HuH-7.5 (cell line): ENCODE results near the gene ARG2.
A peak's percentile ranks its signal among the peaks of the same experiment; 100 is the strongest.

ENCODE experiments used
- DNase-seq: peaks from one replicate; pipeline ENCODE4 v3.0.0; 2011; ENCODE audit warnings: low spot score

ARG2 gene

DNA sequence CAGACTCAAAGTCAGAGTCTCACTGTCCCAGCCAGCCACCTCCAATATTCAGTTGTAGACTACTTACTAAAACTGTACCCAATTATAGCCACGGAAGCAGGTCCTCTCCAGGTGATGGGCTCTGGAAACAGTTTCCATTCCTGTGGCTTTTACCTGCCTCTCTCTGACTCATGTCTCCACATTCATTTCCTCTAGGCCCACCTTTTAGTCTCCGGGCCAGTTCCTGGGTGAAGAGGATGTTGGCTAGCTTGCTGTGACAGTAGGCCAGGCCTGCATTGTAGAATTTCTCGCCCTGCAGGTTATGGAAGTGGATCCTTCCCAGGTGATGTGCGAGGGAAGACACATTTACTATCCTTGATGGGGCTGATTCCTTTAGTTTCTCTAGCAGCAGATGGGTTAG lies 70.3 kb downstream of the ARG2 start:
- DNase-seq, result no peak

DNA sequence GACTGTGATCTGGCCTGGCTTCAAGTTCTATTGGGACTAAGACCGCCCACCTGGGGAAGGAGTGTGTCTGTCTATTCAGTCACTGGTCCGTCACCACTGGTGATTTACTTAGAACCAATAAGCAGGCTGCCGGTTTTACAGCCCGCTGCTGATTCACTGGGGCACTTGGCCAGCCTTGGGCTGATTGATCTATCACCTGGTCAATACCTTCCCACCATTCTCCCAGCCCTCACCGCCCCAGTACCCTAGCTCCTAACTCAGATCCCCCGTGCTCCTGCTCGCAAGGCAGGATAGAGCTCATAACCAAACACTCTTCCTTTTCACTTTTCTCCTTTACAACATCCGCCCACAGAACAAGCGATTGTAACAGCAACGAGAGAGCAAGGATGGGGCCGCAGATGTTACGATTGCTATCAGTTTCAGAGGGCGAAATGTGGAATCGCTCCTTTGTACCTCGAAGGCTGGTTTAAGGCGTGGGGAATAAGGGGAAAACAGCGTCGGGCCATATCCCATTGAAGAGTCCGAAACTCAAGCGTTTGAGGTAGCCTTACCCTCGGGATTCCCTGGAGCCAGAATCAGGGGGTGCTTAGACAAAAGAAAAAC lies 75.2 kb downstream of the ARG2 start:
- DNase-seq, result peak; percentile 74

GRCh38 chr14:67695394-67695949 lies 75.8 kb downstream of the ARG2 start, which contains the start of gene RDH11:
Gene RDH11, minus strand, starts transcription at chr14:67695764. Its CDS starts 61 bp downstream, at chr14:67695703.
- peak; percentile 54 for DNase-seq

- no peak for DNase-seq
Observed at GRCh38 chr14:67697006-67697405, 77.3 kb downstream of the ARG2 start.

GRCh38 chr14:67698179-67698578 lies 78.5 kb downstream of the ARG2 start:
- no peak for DNase-seq
